HepG2 (cell line): ENCODE data around the gene EP300. TPM values are rescaled to one million over a fixed set of nuclear protein-coding genes. Genes with fewer than 3 reads are reported as not detected.
A peak's percentile ranks its signal among the peaks of the same experiment; 100 is the strongest.

Experiments used
- ATAC-seq: fragments of 200-7000 bp; cut with Tn5 transposase; 3 replicates; pipeline ENCODE4 v1.9.1; 2020; ENCODE audit warnings: mild to moderate bottlenecking, moderate library complexity
- BruUV-seq: library from RNA; stranded (reverse); fragments of 400-500 nt; replicated peaks from 2 replicates; lab custom pipeline; 2021; lab: Mats Ljungman, UMichigan
- CTCF ChIA-PET: fragments of 300-600 bp; formaldehyde crosslinking; extraction: SDS; loops from one replicate; lab custom pipeline; 2021; ENCODE audit warnings: low total read pairs, inconsistent platforms, low intra/inter-chr PET ratio; lab: Yijun Ruan, JAX
- POLR2A ChIA-PET: fragments of 350-600 bp; sonication (Branson Sonifier 250); formaldehyde crosslinking; loops from one replicate; lab custom pipeline; 2020; ENCODE audit warnings: antibody characterized with exemption, inconsistent platforms; lab: Yijun Ruan, JAX
- DNase-seq: peaks from one replicate; pipeline ENCODE4 v3.0.0-alpha.2; 2015; ENCODE audit warnings: low spot score
- FAIRE-seq: peaks from 3 replicates; lab custom pipeline; 2011; peaks lifted over from hg19 to GRCh38; lab: Jason Lieb, UNC
- H2AFZ ChIP-seq: one replicate; pipeline ENCODE4 v1.6.1; 2011; ENCODE audit warnings: low read length, inconsistent platforms
- H3K27ac ChIP-seq: fragments of 300-600 bp; 3 replicates; pipeline ENCODE4 v1.8.0; 2011; ENCODE audit warnings: mixed run types, mild to moderate bottlenecking, mixed read lengths, low read length, inconsistent platforms; ENCODE audit not compliant: insufficient read depth; ENCODE audit errors: extremely low read length
- H3K27me3 ChIP-seq, 2 experiments: fragments of 200-600 bp in 1 of 2; 2 replicates in 1 of 2; 3 replicates in 1 of 2; pipeline versions ENCODE4 v1.6.0 to v1.8.0; 2011; ENCODE audit warnings: low read length in 2 of 2, mild to moderate bottlenecking in 2 of 2, moderate library complexity in 2 of 2, inconsistent platforms in 1 of 2; ENCODE audit not compliant: insufficient read depth in 2 of 2, control insufficient read depth in 1 of 2
- H3K36me3 ChIP-seq, 2 experiments: fragments of 200-600 bp in 1 of 2; replicated peaks in 1 of 2; 2 replicates in 1 of 2; 3 replicates in 1 of 2; pipeline versions ENCODE4 v1.5.1 to v1.8.0; 2011; ENCODE audit warnings: low read length in 2 of 2, inconsistent platforms in 1 of 2; ENCODE audit not compliant: insufficient read depth in 2 of 2, control insufficient read depth in 1 of 2
- H3K4me1 ChIP-seq: 2 replicates; pipeline ENCODE4 v1.5.1; 2012; ENCODE audit warnings: low read length, inconsistent platforms; ENCODE audit not compliant: insufficient read depth
- H3K4me2 ChIP-seq: 2 replicates; pipeline ENCODE4 v1.6.0; 2011; ENCODE audit warnings: low read depth, low read length, inconsistent platforms
- H3K4me3 ChIP-seq, 3 experiments: fragments of 200-600 bp in 1 of 3; sonication (generic), shearing (Covaris generic) in 1 of 3; replicated peaks in 1 of 3; 2 replicates each; pipeline ENCODE4 v1.5.1; 2011 to 2016; ENCODE audit warnings: low read length in 3 of 3, inconsistent platforms in 2 of 3, low read depth in 2 of 3, mild to moderate bottlenecking in 2 of 3, control low read depth in 1 of 3, mixed read lengths in 1 of 3; ENCODE audit not compliant: insufficient read depth in 1 of 3
- H3K79me2 ChIP-seq: one replicate; pipeline ENCODE4 v1.6.1; 2011; ENCODE audit warnings: low read length, inconsistent platforms; ENCODE audit not compliant: insufficient read depth
- H3K9ac ChIP-seq: 2 replicates; pipeline ENCODE4 v1.6.0; 2011; ENCODE audit warnings: mild to moderate bottlenecking, low read depth, low read length, inconsistent platforms; ENCODE audit not compliant: insufficient read depth
- H3K9me3 ChIP-seq: 2 replicates; pipeline ENCODE4 v1.5.1; 2012; ENCODE audit warnings: mild to moderate bottlenecking, low read length
- H4K20me1 ChIP-seq: 2 replicates; pipeline ENCODE4 v1.6.0; 2011; ENCODE audit warnings: inconsistent platforms, mild to moderate bottlenecking, low read length, moderate library complexity; ENCODE audit not compliant: insufficient read depth
- CCAR2 ChIP-seq: fragments of 200-400 bp; formaldehyde crosslinking; optimal IDR thresholded peaks from 2 replicates; pipeline ENCODE3; 2018; ENCODE audit warnings: low read depth, mild to moderate bottlenecking, low read length, moderate library complexity
- POLR2A ChIP-seq, 2 experiments: IDR thresholded peaks; 2 replicates each; pipeline ENCODE4 v1.6.1; 2011; ENCODE audit warnings: low read depth in 2 of 2, low read length in 2 of 2, mild to moderate bottlenecking in 1 of 2, moderate library complexity in 1 of 2; ENCODE audit not compliant: insufficient read depth in 1 of 2
- POLR2AphosphoS5 ChIP-seq: IDR thresholded peaks from 2 replicates; pipeline ENCODE4 v1.6.1; 2012; ENCODE audit warnings: low read depth, low read length
- ZNF225 ChIP-seq: sonication (generic); formaldehyde crosslinking; IDR thresholded peaks from 2 replicates; pipeline ENCODE4 v1.4.0; 2020; ENCODE audit warnings: mild to moderate bottlenecking, missing genetic modification reagents
- ZXDC ChIP-seq: sonication (generic); formaldehyde crosslinking; IDR thresholded peaks from 2 replicates; pipeline ENCODE4 v1.5.0; 2020; ENCODE audit warnings: mild to moderate bottlenecking, missing genetic modification reagents
- WGBS: methylation state at CpG from one replicate; pipeline ENCODE4 v1.1.6; 2017; ENCODE audit warnings: low lambda C conversion rate; 5-methylcytosine and 5-hydroxymethylcytosine counted together
- in situ Hi-C: cut with HindIII; loops from 2 replicates; pipeline ENCODE4 v1.10.0; 2017; ENCODE audit warnings: low pct_unique_long_range_greater_than_20kb; ENCODE audit not compliant: extremely low pct_ligation_motif_present
- intact Hi-C: fragments of 100-400 bp; cut with micrococcal nuclease; formaldehyde crosslinking; loops from one replicate; pipeline ENCODE4 v1.10.0; 2022; ENCODE audit not compliant: unreplicated experiment
- polyA plus RNA-seq, 8 experiments: library from polyadenylated mRNA; depleted of rRNA in 3 of 8; stranded (reverse) in 7 of 8; unstranded in 1 of 8; fragments of >200 nt; fragmentation: Illumina TruSeq in 4 of 8; extraction: Trizol in 4 of 8; gene quantifications; 2 replicates each; pipeline versions ENCODE4 v1.2.1 to v1.2.3, GENCODE V29; 2011 to 2016; ENCODE audit warnings: low read depth in 4 of 8, missing spikeins in 1 of 8, mixed read lengths in 1 of 8; ENCODE audit not compliant: insufficient read depth in 1 of 8
- total RNA-seq, 5 experiments: library from RNA; depleted of rRNA; stranded (reverse); fragments of >200 nt; fragmentation: Illumina TruSeq; extraction: Trizol; gene quantifications; 2 replicates each; pipeline ENCODE4 v1.2.3, GENCODE V29; 2016; ENCODE audit warnings: low read depth in 1 of 5

The EP300 gene
- total and polyA plus RNA-seq, 2 of the 13 experiments (the other 11 are each of a cell fraction or from before 2014, with no cell fraction given), result 13.6 to 14.9 TPM

GRCh38 chr22:41180926-41181325 lies 88.5 kb downstream of the EP300 start:
- POLR2A ChIA-PET, result no interaction called here
- H3K9me3 ChIP-seq, result no peaks in the 10 kb centered on the region
- TF ChIP-seq ZXDC (no peak), POLR2A (IDR thresholded peaks at IDR 0.05; ENCODE audit: insufficient read depth in 1 of 2, low read depth in 2 of 2, low read length in 2 of 2) (0 out of 4 replicates have a peak, but pooled peaks of 1 of the 2 experiments have one; percentile 2), POLR2AphosphoS5 (0 out of 2 replicates have a peak, but pooled peaks have one; percentile 4), ZNF225 (CRISPR knock-in tag) (no peak), CCAR2 (no peak)
- TF ChIP-seq, all 625 proteins: peak for 2
- Histone ChIP-seq H4K20me1 (no peaks in the 10 kb centered on the region), H3K9ac (no peak overlapping the region), H3K79me2 (no peaks in the 10 kb centered on the region), H3K27me3 (no peaks in the 10 kb centered on the region), H3K27ac (no peak overlapping the region), H3K4me1 (no peaks in the 10 kb centered on the region), H3K4me3 (no peak overlapping the region), H3K4me2 (no peak overlapping the region), H3K36me3 (peaks cover 25 to 31% of the 10 kb centered on the region in 2 experiments), H2AFZ (no peak overlapping the region)
- intact Hi-C loops, result no loop called here
- BruUV-seq, result no TSS peak
- ATAC-seq (no peak; the same call in 2 of the 3 replicates), DNase-seq (no peak), FAIRE-seq (no peak)
- in situ Hi-C loops, result no loop called here
- CTCF ChIA-PET, result no interaction called here
- 90% methylated on average over 3 of the region's 3 CpGs for WGBS
